RWPE1 (cell line): ENCODE measurements around the gene TSHZ2.
A peak's percentile ranks its signal among the peaks of the same experiment; 100 is the strongest.

Source experiments
- CTCF ChIA-PET: fragments of 350-600 bp; sonication (Branson Sonifier 250); formaldehyde crosslinking; extraction: SDS; loops from one replicate; lab custom pipeline; 2021; lab: Yijun Ruan, JAX
- POLR2A ChIA-PET: fragments of 400-600 bp; formaldehyde crosslinking; extraction: SDS; loops from one replicate; lab custom pipeline; 2020; ENCODE audit warnings: antibody characterized with exemption; ENCODE audit not compliant: low non-redundant PET; lab: Yijun Ruan, JAX
- DNase-seq: peaks from one replicate; pipeline ENCODE4 v3.0.0; 2012; ENCODE audit warnings: low spot score
- H3K27ac ChIP-seq: fragments of 450-650 bp; 2 replicates; pipeline ENCODE4 v1.5.1; 2017
- TF ChIP-seq, protein P1 (sequence below): fragments of 450-650 bp; conservative IDR thresholded peaks from 2 replicates; pipeline ENCODE4 v1.5.1; 2017; ENCODE audit warnings: low read depth, mild to moderate bottlenecking

TSHZ2 gene

GRCh38 chr20:52971498-52972189 lies 514 bp upstream of the TSHZ2 start:
- peak overlapping the region; percentile 72 for H3K27ac ChIP-seq
- CTCF ChIA-PET, result no interaction called here
- POLR2A ChIA-PET, result no interaction called here
- no peak for DNase-seq
- TF ChIP-seq, protein P1, sequence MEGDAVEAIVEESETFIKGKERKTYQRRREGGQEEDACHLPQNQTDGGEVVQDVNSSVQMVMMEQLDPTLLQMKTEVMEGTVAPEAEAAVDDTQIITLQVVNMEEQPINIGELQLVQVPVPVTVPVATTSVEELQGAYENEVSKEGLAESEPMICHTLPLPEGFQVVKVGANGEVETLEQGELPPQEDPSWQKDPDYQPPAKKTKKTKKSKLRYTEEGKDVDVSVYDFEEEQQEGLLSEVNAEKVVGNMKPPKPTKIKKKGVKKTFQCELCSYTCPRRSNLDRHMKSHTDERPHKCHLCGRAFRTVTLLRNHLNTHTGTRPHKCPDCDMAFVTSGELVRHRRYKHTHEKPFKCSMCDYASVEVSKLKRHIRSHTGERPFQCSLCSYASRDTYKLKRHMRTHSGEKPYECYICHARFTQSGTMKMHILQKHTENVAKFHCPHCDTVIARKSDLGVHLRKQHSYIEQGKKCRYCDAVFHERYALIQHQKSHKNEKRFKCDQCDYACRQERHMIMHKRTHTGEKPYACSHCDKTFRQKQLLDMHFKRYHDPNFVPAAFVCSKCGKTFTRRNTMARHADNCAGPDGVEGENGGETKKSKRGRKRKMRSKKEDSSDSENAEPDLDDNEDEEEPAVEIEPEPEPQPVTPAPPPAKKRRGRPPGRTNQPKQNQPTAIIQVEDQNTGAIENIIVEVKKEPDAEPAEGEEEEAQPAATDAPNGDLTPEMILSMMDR, result no peak

DNA sequence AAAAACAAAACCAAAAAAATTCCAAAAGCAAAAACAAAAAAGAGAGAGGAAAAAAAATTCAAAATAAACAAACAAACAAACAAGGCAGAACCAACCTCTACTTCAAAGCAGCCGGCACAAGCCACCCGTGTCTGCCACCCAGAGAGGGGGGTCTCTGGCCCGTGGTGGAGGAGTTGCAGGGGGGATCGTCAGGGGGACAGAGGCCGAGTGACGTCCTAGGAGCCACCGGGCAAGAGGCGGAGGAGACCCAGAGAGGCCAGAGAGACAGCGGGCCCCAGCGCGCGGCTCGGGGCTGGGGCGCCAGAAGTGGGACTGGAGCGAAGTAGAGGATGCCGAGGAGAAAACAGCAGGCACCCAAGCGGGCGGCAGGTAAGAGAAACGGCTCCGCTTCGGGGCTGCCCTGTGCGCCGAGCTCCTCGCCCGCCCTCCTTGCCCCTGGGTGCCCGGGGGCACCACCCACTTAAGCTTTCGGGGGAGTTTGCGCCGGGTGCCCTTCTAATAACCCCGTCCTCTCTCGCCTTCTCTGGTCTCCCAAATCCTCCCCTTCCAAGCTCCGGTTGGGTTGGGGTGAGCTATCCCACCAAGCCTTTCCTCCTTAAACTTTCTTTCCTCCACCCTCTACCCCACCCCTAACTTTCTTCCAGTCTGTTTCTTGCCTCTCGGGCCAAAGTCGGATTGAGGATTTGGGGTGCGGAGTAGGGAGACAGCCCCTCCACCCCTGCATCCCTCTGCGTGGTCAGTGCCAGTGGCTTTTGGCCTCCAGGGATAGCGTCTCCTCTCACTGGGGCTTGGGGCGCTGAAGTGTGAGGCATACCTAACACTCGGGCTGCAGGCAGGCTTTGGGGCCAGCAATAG lies 1.0 kb downstream of the TSHZ2 start:
- CTCF ChIA-PET, result interaction anchor here (0.6 kb wide), 1 partner anchor 51 kb away, joined by 3 read pairs; no protein-coding TSS in a partner anchor
- peak; percentile 44 for DNase-seq
- TF ChIP-seq, protein P1, result no peak
- POLR2A ChIA-PET, result no interaction called here
- H3K27ac ChIP-seq, result peak overlapping the region; percentile 72

DNA sequence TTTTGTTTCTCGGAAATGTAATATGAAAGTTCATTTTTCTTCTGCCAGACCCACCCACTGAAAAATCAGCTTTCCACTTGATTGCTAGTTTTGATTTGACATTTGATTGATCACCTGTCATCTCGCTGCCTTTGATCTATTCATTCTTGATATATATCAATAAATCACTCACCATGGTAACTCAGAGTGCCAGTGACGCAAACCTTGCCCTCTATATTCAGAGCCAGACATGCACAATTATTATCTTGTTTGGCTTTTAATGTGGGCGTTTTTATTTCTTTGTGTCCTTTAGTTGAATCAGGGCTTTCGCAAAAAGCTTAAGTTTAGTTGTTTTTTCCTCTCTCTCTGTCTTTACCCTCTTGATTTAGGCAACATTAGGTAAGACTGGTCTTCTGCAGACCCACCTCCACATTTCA lies 2.0 kb downstream of the TSHZ2 start:
- DNase-seq, result no peak
- TF ChIP-seq, protein P1, result no peak
- ChIA-PET CTCF (no interaction called here), POLR2A (no interaction called here)
- no peak overlapping the region for H3K27ac ChIP-seq

GRCh38 chr20:52975029-52975732 lies 3.0 kb downstream of the TSHZ2 start:
- CTCF ChIA-PET, result interaction anchor here (0.6 kb wide), 2 partner anchors 20 to 58 kb away, joined by 5 to 8 read pairs; no protein-coding TSS in a partner anchor
- no peak for DNase-seq
- POLR2A ChIA-PET, result no interaction called here
- no peak overlapping the region for H3K27ac ChIP-seq
- TF ChIP-seq, protein P1, result no peak

DNA sequence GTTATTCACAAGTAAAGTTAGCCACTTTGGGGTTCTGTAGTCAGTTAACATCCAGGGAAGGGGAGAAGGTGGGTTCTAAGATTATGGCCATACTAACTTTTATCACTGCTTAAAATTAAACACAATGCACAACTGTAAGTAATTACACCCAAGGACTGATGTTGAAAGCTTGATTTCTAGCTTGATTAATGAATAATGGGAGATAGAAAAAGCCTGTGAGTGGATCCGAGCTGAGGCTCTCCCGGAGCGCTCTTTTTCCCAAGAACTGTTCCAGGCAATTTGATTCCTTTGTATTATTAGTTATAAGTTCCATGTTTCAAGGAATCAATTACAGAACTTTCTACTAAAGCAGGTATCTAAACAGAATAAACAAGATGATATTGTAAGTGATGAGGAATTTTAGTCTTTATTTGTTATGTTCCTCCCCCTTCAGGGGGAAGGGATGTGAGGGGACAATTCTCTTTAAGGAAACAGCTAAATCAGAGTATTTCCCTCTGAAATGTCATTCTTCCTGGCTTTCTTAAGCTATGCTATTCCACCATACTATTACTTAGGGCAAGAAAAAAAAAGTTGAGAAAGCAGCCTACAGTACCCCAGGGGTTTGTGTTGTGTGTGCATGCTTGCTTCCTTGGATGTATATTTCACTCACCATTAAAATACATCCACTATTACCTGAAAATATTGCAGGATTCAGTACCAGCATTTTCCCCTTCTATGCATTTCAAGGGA lies 3.8 kb downstream of the TSHZ2 start:
- ChIA-PET POLR2A (no interaction called here), CTCF (interaction anchor here (0.6 kb wide), 1 partner anchor 20 kb away, joined by 8 read pairs; no protein-coding TSS in a partner anchor)
- TF ChIP-seq, protein P1, result no peak
- H3K27ac ChIP-seq, result no peak overlapping the region
- DNase-seq, result no peak
